ENCODE data around the gene SND1.

DNA sequence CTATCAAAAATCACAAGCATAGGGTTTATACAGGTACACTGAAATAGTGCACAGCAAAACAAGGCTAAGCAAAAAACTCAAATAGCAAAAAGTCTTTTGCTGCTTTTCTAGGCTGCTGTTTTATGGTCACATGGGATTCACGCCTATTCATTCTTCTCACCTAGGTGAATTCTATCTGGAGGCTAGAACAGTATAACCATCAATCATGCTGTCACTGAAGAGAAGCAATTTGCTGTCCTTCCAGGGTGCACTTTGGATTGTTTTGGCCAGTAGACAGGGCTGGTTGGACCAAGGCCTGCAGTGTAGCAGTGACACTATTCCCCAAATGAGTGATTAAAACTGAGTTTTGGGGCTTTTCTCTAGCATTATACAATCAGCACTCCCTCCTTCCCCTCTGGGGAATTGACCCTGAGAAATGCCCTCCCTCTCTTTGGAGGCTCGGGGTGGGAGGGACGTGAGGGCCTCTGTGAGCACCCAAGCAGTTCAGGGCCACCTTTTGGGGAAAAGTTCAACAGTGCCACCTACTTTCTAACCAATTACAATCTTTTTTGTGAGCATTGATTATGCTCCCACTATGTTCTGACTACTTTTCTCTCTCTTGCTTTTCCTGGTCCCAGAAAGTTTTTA is 16.2 kb upstream of the SND1 start:
- TF ChIP-seq, protein P1, sequence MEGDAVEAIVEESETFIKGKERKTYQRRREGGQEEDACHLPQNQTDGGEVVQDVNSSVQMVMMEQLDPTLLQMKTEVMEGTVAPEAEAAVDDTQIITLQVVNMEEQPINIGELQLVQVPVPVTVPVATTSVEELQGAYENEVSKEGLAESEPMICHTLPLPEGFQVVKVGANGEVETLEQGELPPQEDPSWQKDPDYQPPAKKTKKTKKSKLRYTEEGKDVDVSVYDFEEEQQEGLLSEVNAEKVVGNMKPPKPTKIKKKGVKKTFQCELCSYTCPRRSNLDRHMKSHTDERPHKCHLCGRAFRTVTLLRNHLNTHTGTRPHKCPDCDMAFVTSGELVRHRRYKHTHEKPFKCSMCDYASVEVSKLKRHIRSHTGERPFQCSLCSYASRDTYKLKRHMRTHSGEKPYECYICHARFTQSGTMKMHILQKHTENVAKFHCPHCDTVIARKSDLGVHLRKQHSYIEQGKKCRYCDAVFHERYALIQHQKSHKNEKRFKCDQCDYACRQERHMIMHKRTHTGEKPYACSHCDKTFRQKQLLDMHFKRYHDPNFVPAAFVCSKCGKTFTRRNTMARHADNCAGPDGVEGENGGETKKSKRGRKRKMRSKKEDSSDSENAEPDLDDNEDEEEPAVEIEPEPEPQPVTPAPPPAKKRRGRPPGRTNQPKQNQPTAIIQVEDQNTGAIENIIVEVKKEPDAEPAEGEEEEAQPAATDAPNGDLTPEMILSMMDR (IDR thresholded peaks at IDR 0.05), result no peak
- TF ChIP-seq POLR2AphosphoS5 (IDR thresholded peaks at IDR 0.05), result no peak
- TF ChIP-seq POLR2A (IDR thresholded peaks at IDR 0.05), result no peak

Data from breast epithelium (tissue), 3 donors.